Measurements from ENCODE around the gene VAV3. TPM values are rescaled to one million over a fixed set of nuclear protein-coding genes. Genes with fewer than 3 reads are reported as not detected.
"Not testable (repeated sequence)": the region's sequence is repeated elsewhere in the genome, so short reads cannot be mapped to it uniquely, and the experiment has no call there.

VAV3 gene
- total RNA-seq, 1 donor from 2014 or later = 2.6 TPM

DNA sequence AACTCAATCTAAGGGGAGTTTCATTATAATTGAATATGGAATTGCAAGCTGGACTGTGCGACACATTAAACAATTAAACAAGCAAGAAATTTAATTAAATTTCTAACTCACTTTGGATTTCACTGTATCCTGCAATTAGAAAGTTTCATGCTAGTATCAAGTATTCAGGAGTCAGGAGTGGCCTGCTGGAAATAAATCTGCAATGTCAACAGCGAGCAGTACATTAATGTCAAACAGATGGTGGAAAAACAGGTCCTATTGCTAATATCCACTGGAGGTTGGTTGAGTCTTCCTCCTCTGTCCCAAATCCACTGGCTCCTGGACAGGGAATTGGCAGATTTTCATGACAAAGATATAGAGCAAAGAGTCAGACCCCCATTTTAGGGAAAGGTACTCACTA, 237.1 kb downstream of the VAV3 start:
- Histone ChIP-seq H3K4me1 (ENCODE audit: insufficient read depth, low read length) (no peaks in the 10 kb centered on the region), H4K20me1 (ENCODE audit: insufficient read depth, low read length) (no peaks in the 10 kb centered on the region), H3K4me2 (ENCODE audit: low read length) (no peak overlapping the region), H3K9me3 (ENCODE audit: insufficient read depth, low read depth, low read length) (no peaks in the 10 kb centered on the region), H2AFZ (ENCODE audit: low read depth, low read length) (no peak overlapping the region), H3K27ac (ENCODE audit: low read depth, low read length) (no peak overlapping the region), H3K4me3 (ENCODE audit: insufficient read depth, low read depth, low read length) (no peak overlapping the region), H3K36me3 (ENCODE audit: insufficient read depth, low read length) (no peaks in the 10 kb centered on the region), H3K79me2 (ENCODE audit: insufficient read depth, low read length) (no peaks in the 10 kb centered on the region), H3K9ac (ENCODE audit: low read length) (no peak overlapping the region), H3K27me3 (ENCODE audit: insufficient read depth, low read length) (no peaks in the 10 kb centered on the region)
- H3K27ac Mint-ChIP-seq (ENCODE audit: unreplicated experiment) = no peak overlapping the region
- H3K36me3 Mint-ChIP-seq (ENCODE audit: low read depth, unreplicated experiment) = peaks cover 3% of the 10 kb centered on the region
- TF ChIP-seq, protein P1, sequence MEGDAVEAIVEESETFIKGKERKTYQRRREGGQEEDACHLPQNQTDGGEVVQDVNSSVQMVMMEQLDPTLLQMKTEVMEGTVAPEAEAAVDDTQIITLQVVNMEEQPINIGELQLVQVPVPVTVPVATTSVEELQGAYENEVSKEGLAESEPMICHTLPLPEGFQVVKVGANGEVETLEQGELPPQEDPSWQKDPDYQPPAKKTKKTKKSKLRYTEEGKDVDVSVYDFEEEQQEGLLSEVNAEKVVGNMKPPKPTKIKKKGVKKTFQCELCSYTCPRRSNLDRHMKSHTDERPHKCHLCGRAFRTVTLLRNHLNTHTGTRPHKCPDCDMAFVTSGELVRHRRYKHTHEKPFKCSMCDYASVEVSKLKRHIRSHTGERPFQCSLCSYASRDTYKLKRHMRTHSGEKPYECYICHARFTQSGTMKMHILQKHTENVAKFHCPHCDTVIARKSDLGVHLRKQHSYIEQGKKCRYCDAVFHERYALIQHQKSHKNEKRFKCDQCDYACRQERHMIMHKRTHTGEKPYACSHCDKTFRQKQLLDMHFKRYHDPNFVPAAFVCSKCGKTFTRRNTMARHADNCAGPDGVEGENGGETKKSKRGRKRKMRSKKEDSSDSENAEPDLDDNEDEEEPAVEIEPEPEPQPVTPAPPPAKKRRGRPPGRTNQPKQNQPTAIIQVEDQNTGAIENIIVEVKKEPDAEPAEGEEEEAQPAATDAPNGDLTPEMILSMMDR (IDR thresholded peaks at IDR 0.05; ENCODE audit: insufficient read depth, low read depth, low read length) = no peak
- no peaks in the 10 kb centered on the region for H3K27me3 Mint-ChIP-seq (ENCODE audit: low read depth, unreplicated experiment)
- no peak overlapping the region for H3K4me3 Mint-ChIP-seq (ENCODE audit: unreplicated experiment)
- no peak for DNase-seq (ENCODE audit: low read depth)
- H3K9me3 Mint-ChIP-seq (ENCODE audit: unreplicated experiment) = no peaks in the 10 kb centered on the region
- FAIRE-seq = no peak
- peaks cover 3% of the 10 kb centered on the region for H3K4me1 Mint-ChIP-seq (ENCODE audit: low read depth, unreplicated experiment)

DNA sequence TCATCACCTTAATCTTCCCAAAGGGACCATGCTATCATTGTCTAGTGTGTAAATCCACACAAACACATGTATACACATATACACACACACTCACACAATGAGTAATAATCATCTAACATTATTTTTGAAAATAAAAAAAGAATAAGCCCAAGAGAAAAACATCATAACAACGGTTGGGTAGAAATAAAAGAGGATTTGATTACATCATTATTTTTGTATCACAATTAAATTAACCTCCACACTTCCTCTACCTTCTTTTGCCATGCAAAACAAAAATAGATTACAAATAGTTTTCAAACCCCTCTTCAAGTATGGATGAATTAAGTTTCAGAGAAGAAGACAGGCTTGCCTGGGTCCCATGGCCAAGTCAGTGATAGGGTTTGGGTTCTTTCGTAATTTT, 238.1 kb downstream of the VAV3 start:
- Mint-ChIP-seq H3K4me1 (ENCODE audit: low read depth, unreplicated experiment) (peaks cover 3% of the 10 kb centered on the region), H3K36me3 (ENCODE audit: low read depth, unreplicated experiment) (peaks cover 2% of the 10 kb centered on the region), H3K9me3 (ENCODE audit: unreplicated experiment) (no peaks in the 10 kb centered on the region), H3K27me3 (ENCODE audit: low read depth, unreplicated experiment) (no peaks in the 10 kb centered on the region), H3K4me3 (ENCODE audit: unreplicated experiment) (no peak overlapping the region), H3K27ac (ENCODE audit: unreplicated experiment) (no peak overlapping the region)
- no peak for DNase-seq (ENCODE audit: low read depth)
- H3K9ac ChIP-seq (ENCODE audit: low read length) = no peak overlapping the region
- no peak overlapping the region for H2AFZ ChIP-seq (ENCODE audit: low read depth, low read length)
- no peaks in the 10 kb centered on the region for H3K4me1 ChIP-seq (ENCODE audit: insufficient read depth, low read length)
- no peak overlapping the region for H3K4me3 ChIP-seq (ENCODE audit: insufficient read depth, low read depth, low read length)
- TF ChIP-seq EZH2 (IDR thresholded peaks at IDR 0.05; ENCODE audit: insufficient read depth, low read length) = no peak
- TF ChIP-seq, protein P1 (IDR thresholded peaks at IDR 0.05; ENCODE audit: insufficient read depth, low read depth, low read length) = no peak
- no peaks in the 10 kb centered on the region for H4K20me1 ChIP-seq (ENCODE audit: insufficient read depth, low read length)
- H3K27ac ChIP-seq (ENCODE audit: low read depth, low read length) = no peak overlapping the region
- no peaks in the 10 kb centered on the region for H3K9me3 ChIP-seq (ENCODE audit: insufficient read depth, low read depth, low read length)
- FAIRE-seq = no peak
- no peaks in the 10 kb centered on the region for H3K27me3 ChIP-seq (ENCODE audit: insufficient read depth, low read length)
- H3K36me3 ChIP-seq (ENCODE audit: insufficient read depth, low read length) = no peaks in the 10 kb centered on the region
- no peak overlapping the region for H3K4me2 ChIP-seq (ENCODE audit: low read length)
- no peaks in the 10 kb centered on the region for H3K79me2 ChIP-seq (ENCODE audit: insufficient read depth, low read length)

DNA sequence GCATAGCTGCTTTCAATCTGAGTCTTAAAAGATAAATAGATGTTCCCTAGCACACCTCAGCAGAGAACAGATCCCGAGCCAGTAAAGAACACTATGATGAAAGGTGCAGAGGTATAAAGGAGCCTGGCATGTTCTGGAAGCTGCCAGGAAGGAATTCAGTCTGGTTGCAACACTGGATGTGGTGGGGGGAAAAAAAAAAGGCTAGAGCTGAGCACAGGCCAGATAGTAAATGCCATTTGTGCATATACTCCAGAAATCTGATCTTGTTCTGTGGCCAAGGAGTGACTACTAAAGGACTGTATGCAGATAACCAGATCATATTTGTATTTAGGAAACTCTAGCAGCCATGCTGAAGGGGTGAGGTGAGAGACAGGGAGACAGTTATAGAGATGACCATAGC, 240.3 kb downstream of the VAV3 start:
- no peaks in the 10 kb centered on the region for H3K27me3 ChIP-seq (ENCODE audit: insufficient read depth, low read length)
- H2AFZ ChIP-seq (ENCODE audit: low read depth, low read length) = no peak overlapping the region
- no peaks in the 10 kb centered on the region for H3K36me3 ChIP-seq (ENCODE audit: insufficient read depth, low read length)
- no peak overlapping the region for H3K4me2 ChIP-seq (ENCODE audit: low read length)
- no peaks in the 10 kb centered on the region for H3K79me2 ChIP-seq (ENCODE audit: insufficient read depth, low read length)
- H3K27ac ChIP-seq (ENCODE audit: low read depth, low read length) = no peak overlapping the region
- H3K9ac ChIP-seq (ENCODE audit: low read length) = no peak overlapping the region
- H3K4me1 Mint-ChIP-seq (ENCODE audit: low read depth, unreplicated experiment) = peaks cover 3% of the 10 kb centered on the region
- H4K20me1 ChIP-seq (ENCODE audit: insufficient read depth, low read length) = no peaks in the 10 kb centered on the region
- DNase-seq (ENCODE audit: low read depth) = peak; percentile 58
- H3K4me3 ChIP-seq (ENCODE audit: insufficient read depth, low read depth, low read length) = no peak overlapping the region
- no peak for TF ChIP-seq EZH2 (IDR thresholded peaks at IDR 0.05; ENCODE audit: insufficient read depth, low read length)
- TF ChIP-seq, protein P1 (IDR thresholded peaks at IDR 0.05; ENCODE audit: insufficient read depth, low read depth, low read length) = no peak
- no peaks in the 10 kb centered on the region for H3K4me1 ChIP-seq (ENCODE audit: insufficient read depth, low read length)
- no peaks in the 10 kb centered on the region for H3K9me3 ChIP-seq (ENCODE audit: insufficient read depth, low read depth, low read length)
- FAIRE-seq = no peak
- H3K4me3 Mint-ChIP-seq (ENCODE audit: unreplicated experiment) = no peak overlapping the region
- H3K9me3 Mint-ChIP-seq (ENCODE audit: unreplicated experiment) = peaks cover 2% of the 10 kb centered on the region
- H3K27me3 Mint-ChIP-seq (ENCODE audit: low read depth, unreplicated experiment) = no peaks in the 10 kb centered on the region
- H3K27ac Mint-ChIP-seq (ENCODE audit: unreplicated experiment) = no peak overlapping the region
- H3K36me3 Mint-ChIP-seq (ENCODE audit: low read depth, unreplicated experiment) = peaks cover 2% of the 10 kb centered on the region

DNA sequence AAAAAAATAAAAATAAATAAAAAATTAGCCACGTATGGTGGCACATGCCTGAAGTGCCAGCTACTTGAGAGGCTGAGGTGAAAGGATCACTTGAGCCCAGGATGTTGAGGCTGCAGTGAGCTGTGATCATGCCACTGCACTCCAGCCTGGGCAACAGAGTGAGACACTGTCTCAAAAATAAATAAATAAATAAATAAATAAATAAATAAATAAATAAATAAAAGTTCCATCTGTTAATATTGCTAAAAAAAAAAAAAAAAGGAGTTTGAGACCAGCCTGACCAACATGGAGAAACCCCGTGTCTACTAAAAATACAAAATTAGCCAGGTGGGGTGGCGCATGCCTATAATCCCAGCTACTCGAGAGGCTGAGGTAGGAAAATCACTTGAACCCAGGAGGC, 244.8 kb downstream of the VAV3 start:
- H3K36me3 Mint-ChIP-seq (ENCODE audit: low read depth, unreplicated experiment) = not testable (repeated sequence)

More for the DNA sequence above, 244.8 kb downstream of the VAV3 start:
- H3K4me1 Mint-ChIP-seq (ENCODE audit: low read depth, unreplicated experiment); H3K79me2 ChIP-seq (ENCODE audit: insufficient read depth, low read length); H3K4me3 Mint-ChIP-seq (ENCODE audit: unreplicated experiment); H3K4me1 ChIP-seq (ENCODE audit: insufficient read depth, low read length); H2AFZ ChIP-seq (ENCODE audit: low read depth, low read length); DNase-seq (ENCODE audit: low read depth); H3K27me3 ChIP-seq (ENCODE audit: insufficient read depth, low read length); H3K27ac Mint-ChIP-seq (ENCODE audit: unreplicated experiment); H3K9me3 ChIP-seq (ENCODE audit: insufficient read depth, low read depth, low read length); H3K36me3 ChIP-seq (ENCODE audit: insufficient read depth, low read length); H3K4me3 ChIP-seq (ENCODE audit: insufficient read depth, low read depth, low read length); H3K9ac ChIP-seq (ENCODE audit: low read length); FAIRE-seq; H3K27me3 Mint-ChIP-seq (ENCODE audit: low read depth, unreplicated experiment); H3K9me3 Mint-ChIP-seq (ENCODE audit: unreplicated experiment); H3K4me2 ChIP-seq (ENCODE audit: low read length); H3K27ac ChIP-seq (ENCODE audit: low read depth, low read length); H4K20me1 ChIP-seq (ENCODE audit: insufficient read depth, low read length): not testable (repeated sequence)

Measured in astrocyte (in vitro differentiated cells and primary cell).